Vagina (tissue), 2 donors: ENCODE measurements around the gene ERC2. TPM values are rescaled to one million over a fixed set of nuclear protein-coding genes. Genes with fewer than 3 reads are reported as not detected.

Experiments
- DNase-seq, 2 donors: peaks; one replicate each; pipeline ENCODE4 v3.0.0-alpha.2; 2017; ENCODE audit errors: extremely low spot score in 2 of 2
- H3K27ac ChIP-seq: fragments of 200-600 bp; sonication (generic); one replicate; pipeline ENCODE4 v1.5.1; 2019
- H3K27me3 ChIP-seq: fragments of 200-600 bp; sonication (generic); one replicate; pipeline ENCODE4 v1.5.1; 2019
- H3K36me3 ChIP-seq, 2 donors: fragments of 200-600 bp; sonication (generic); one replicate each; pipeline ENCODE4 v1.5.1; 2017 to 2019
- H3K4me1 ChIP-seq: fragments of 200-600 bp; sonication (generic); one replicate; pipeline ENCODE4 v1.5.1; 2019
- H3K4me3 ChIP-seq, 2 donors: fragments of 200-600 bp; sonication (generic); 1 replicate in 1 of 2; 2 replicates in 1 of 2; pipeline ENCODE4 v1.5.1; 2016 to 2019
- H3K9me3 ChIP-seq: fragments of 200-600 bp; sonication (generic); one replicate; pipeline ENCODE4 v1.5.1; 2019
- POLR2A ChIP-seq, 2 donors: fragments of 450-650 bp; IDR thresholded peaks; one replicate each; pipeline ENCODE4 v1.6.1; 2017; ENCODE audit warnings: antibody characterized with exemption in 2 of 2, mild to moderate bottlenecking in 2 of 2, moderate library complexity in 2 of 2
- POLR2AphosphoS5 ChIP-seq, 2 donors: sonication (generic); formaldehyde crosslinking; IDR thresholded peaks; one replicate each; pipeline ENCODE4 v1.9.0; 2017; ENCODE audit warnings: antibody characterized with exemption in 2 of 2, mild to moderate bottlenecking in 2 of 2, low read depth in 1 of 2; ENCODE audit not compliant: insufficient read depth in 1 of 2
- intact Hi-C: fragments of 100-400 bp; cut with DNase I; formaldehyde crosslinking; loops from one replicate; pipeline ENCODE4 v1.15.1; 2023
- total RNA-seq: library from RNA; depleted of rRNA; stranded (reverse); fragments of >200 nt; gene quantifications from one replicate; pipeline ENCODE4 v1.2.3, GENCODE V29; 2016
- TF ChIP-seq, protein P1 (sequence below), 3 experiments: fragments of 450-650 bp in 2 of 3; fragments of 200-600 bp in 1 of 3; sonication (generic) in 1 of 3; IDR thresholded peaks; one replicate each; pipeline ENCODE4 v1.5.1; 2017 to 2019; ENCODE audit warnings: antibody characterized with exemption in 3 of 3, mild to moderate bottlenecking in 2 of 3, moderate library complexity in 2 of 3

ERC2 gene
- total RNA-seq, 1 donor from 2014 or later = 1.2 TPM

DNA sequence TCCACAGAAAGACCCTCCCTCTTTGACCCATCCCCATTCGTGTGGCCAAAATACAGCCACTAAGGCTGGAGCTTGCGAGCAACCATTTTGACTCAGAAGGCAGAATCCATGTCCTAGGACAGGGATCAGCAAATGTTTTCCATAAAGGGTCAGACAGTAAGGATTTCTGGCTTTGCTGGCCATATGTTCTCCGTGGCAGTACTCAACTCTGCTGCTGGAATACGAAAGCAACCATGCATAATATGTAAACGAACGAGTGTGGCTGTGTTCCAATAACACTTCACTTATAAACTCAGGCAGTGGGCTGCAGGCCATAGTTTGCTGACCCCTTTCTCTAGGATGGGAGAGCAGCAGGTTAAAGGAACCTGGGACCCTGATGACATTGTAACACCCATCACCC is 903.5 kb downstream of the ERC2 start:
- TF ChIP-seq POLR2AphosphoS5 (IDR thresholded peaks at IDR 0.05; ENCODE audit: insufficient read depth in 1 of 2, low read depth in 1 of 2) = no peak
- TF ChIP-seq POLR2A (IDR thresholded peaks at IDR 0.05) = no peak
- TF ChIP-seq, protein P1, sequence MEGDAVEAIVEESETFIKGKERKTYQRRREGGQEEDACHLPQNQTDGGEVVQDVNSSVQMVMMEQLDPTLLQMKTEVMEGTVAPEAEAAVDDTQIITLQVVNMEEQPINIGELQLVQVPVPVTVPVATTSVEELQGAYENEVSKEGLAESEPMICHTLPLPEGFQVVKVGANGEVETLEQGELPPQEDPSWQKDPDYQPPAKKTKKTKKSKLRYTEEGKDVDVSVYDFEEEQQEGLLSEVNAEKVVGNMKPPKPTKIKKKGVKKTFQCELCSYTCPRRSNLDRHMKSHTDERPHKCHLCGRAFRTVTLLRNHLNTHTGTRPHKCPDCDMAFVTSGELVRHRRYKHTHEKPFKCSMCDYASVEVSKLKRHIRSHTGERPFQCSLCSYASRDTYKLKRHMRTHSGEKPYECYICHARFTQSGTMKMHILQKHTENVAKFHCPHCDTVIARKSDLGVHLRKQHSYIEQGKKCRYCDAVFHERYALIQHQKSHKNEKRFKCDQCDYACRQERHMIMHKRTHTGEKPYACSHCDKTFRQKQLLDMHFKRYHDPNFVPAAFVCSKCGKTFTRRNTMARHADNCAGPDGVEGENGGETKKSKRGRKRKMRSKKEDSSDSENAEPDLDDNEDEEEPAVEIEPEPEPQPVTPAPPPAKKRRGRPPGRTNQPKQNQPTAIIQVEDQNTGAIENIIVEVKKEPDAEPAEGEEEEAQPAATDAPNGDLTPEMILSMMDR (IDR thresholded peaks at IDR 0.05) = no peak
- DNase-seq = no peak
- no peaks in the 10 kb centered on the region for H3K27me3 ChIP-seq
- intact Hi-C loops = no loop called here
- no peaks in the 10 kb centered on the region for H3K36me3 ChIP-seq
- no peak overlapping the region for H3K27ac ChIP-seq
- H3K4me1 ChIP-seq = peaks cover 10% of the 10 kb centered on the region
- no peak overlapping the region for H3K4me3 ChIP-seq
- no peaks in the 10 kb centered on the region for H3K9me3 ChIP-seq

DNA sequence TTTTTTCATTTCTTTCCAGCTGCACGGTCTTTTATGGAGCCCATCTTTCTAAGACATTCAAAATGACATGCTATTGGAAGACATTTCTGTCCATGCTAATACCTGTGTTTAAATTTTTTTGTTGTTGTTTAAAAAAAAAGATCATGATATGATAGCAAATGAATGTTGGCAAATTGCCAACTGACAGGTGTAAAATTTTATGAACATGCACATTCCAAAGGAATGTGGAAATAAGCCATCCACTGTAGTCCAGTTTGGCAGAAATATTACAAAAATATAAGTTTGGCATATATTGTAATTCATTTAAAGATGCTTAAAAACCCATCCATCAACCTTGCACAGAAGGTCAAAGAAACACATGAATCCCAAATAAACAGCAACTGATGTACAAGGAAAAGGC is 905.6 kb downstream of the ERC2 start:
- no peaks in the 10 kb centered on the region for H3K4me1 ChIP-seq
- intact Hi-C loops = no loop called here
- no peaks in the 10 kb centered on the region for H3K9me3 ChIP-seq
- H3K4me3 ChIP-seq = no peak overlapping the region
- H3K27ac ChIP-seq = no peak overlapping the region
- TF ChIP-seq, protein P1 (IDR thresholded peaks at IDR 0.05) = no peak
- TF ChIP-seq POLR2AphosphoS5 (IDR thresholded peaks at IDR 0.05; ENCODE audit: insufficient read depth in 1 of 2, low read depth in 1 of 2) = no peak
- no peak for TF ChIP-seq POLR2A (IDR thresholded peaks at IDR 0.05)
- DNase-seq = no peak
- H3K27me3 ChIP-seq = no peaks in the 10 kb centered on the region
- no peaks in the 10 kb centered on the region for H3K36me3 ChIP-seq

DNA sequence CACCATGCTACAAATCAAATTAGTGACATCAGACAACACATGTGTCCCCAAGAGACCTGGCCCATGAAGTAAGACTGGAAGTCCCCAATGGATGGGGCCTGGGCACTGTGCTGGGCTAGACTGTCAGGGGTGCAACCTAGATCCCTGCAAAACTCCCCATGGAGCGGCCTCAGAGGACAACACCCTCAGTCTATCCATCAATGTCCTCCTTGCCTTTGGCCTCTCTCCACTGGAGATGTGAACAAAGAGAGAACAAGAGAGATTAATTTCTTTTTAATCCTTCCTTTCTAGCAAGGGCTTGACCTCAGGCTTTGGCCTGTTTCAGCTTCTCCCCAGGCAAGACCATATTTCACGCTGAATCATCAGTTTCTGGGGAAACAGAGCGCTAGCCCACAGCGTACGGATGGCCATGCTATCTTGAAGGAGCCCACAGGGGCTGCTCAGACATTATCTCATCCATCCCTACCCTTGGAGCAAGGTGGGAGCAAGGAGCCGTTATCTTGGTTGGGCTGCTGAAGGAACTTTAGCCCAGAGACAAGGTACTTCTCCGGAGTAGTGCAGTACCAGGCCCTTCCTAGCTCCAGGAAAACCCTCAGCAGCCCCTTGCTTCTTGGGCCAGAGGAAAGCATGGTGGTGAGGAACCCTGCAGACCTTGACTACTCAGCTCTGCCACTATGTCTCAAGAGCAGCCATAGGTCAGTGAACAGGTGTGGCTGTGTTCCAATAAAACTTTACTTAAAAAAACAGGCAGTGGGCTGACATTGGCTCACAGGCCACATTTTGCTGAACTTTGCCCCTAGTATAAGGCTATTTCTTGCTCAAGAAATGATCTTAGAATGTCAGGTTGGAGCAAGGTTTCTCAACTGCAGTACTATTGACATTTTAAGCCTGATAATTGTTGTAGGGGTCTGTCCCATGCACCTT is 908.5 kb downstream of the ERC2 start:
- H3K4me1 ChIP-seq = peaks cover 21% of the 10 kb centered on the region
- intact Hi-C loops = no loop called here
- no peak overlapping the region for H3K27ac ChIP-seq
- H3K9me3 ChIP-seq = no peaks in the 10 kb centered on the region
- no peaks in the 10 kb centered on the region for H3K27me3 ChIP-seq
- H3K4me3 ChIP-seq = no peak overlapping the region
- DNase-seq = no peak
- no peaks in the 10 kb centered on the region for H3K36me3 ChIP-seq
- TF ChIP-seq POLR2A (IDR thresholded peaks at IDR 0.05) = no peak
- no peak for TF ChIP-seq POLR2AphosphoS5 (IDR thresholded peaks at IDR 0.05; ENCODE audit: insufficient read depth in 1 of 2, low read depth in 1 of 2)
- TF ChIP-seq, protein P1 (IDR thresholded peaks at IDR 0.05) = no peak

DNA sequence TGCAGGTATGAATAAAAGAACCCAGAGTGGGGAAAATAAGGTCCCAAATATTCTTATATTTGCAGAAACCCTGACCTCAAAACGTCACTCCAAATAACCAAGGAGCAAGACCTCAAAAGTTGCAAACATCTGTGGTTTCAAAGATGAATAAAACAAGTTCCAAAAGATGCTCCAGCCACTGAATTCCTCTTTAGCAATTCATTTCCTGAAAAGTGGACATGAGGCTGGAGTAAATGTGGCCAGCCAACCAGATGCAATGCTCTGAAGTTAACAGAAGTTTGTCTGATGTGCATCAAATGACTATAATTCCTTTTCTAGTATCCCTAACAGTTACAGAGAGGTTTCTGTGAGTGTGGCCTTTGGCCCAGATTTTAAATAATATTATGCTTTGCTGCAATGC is 910.0 kb downstream of the ERC2 start:
- peaks cover 21% of the 10 kb centered on the region for H3K4me1 ChIP-seq
- no peak overlapping the region for H3K4me3 ChIP-seq
- H3K9me3 ChIP-seq = no peaks in the 10 kb centered on the region
- no peak overlapping the region for H3K27ac ChIP-seq
- DNase-seq = no peak
- H3K36me3 ChIP-seq = no peaks in the 10 kb centered on the region
- intact Hi-C loops = no loop called here
- TF ChIP-seq POLR2A (IDR thresholded peaks at IDR 0.05) (no peak), POLR2AphosphoS5 (IDR thresholded peaks at IDR 0.05; ENCODE audit: insufficient read depth in 1 of 2, low read depth in 1 of 2) (no peak)
- TF ChIP-seq, protein P1 (IDR thresholded peaks at IDR 0.05) = no peak
- no peaks in the 10 kb centered on the region for H3K27me3 ChIP-seq

DNA sequence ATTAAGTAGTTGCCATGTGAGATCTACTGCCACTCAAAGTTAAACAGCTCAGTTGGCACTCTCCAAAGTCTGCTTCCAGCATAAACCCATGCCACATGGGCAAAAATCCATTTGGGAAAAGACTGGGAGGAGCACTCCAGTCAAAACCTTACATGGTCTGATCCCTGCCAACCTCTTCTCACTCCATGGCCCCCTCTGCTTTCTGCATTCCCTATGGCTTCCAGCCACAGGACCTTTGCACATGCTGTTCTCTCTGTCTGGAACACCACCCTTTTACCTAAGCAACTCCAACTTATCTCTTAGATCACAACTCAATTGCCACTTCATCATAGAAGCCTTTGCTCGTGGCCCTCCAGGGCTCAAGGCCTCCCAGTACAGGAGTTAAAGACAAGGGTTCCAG is 910.7 kb downstream of the ERC2 start:
- no peaks in the 10 kb centered on the region for H3K9me3 ChIP-seq
- no peaks in the 10 kb centered on the region for H3K36me3 ChIP-seq
- no peaks in the 10 kb centered on the region for H3K27me3 ChIP-seq
- intact Hi-C loops = no loop called here
- no peak overlapping the region for H3K4me3 ChIP-seq
- no peak for DNase-seq
- peaks cover 21% of the 10 kb centered on the region for H3K4me1 ChIP-seq
- no peak overlapping the region for H3K27ac ChIP-seq
- no peak for TF ChIP-seq POLR2A (IDR thresholded peaks at IDR 0.05)
- TF ChIP-seq, protein P1 (IDR thresholded peaks at IDR 0.05) = no peak
- TF ChIP-seq POLR2AphosphoS5 (IDR thresholded peaks at IDR 0.05; ENCODE audit: insufficient read depth in 1 of 2, low read depth in 1 of 2) = no peak
